GM23248 (cell line): ENCODE measurements around the gene BARHL1.

Experiments used
- EZH2 ChIP-seq: fragments of 200-600 bp; sonication (generic); IDR thresholded peaks from 2 replicates; pipeline ENCODE4 v1.6.1; 2018; ENCODE audit warnings: antibody characterized with exemption, mild to moderate bottlenecking; ENCODE audit not compliant: insufficient read depth, poor library complexity, severe bottlenecking
- EZH2phosphoT487 ChIP-seq: fragments of 200-600 bp; sonication (generic); IDR thresholded peaks from 2 replicates; pipeline ENCODE4 v1.6.1; 2018; ENCODE audit warnings: antibody characterized with exemption, moderate library complexity, mild to moderate bottlenecking, low read depth; ENCODE audit not compliant: insufficient read depth

GRCh38 chr9:132615774-132616173, 33.4 kb downstream of the BARHL1 start:
- TF ChIP-seq EZH2 (no peak), EZH2phosphoT487 (no peak)
